PFSK-1 (cell line): ENCODE measurements around the gene RASAL2.

Experiments used
- FOXP2 ChIP-seq: optimal IDR thresholded peaks from 2 replicates; pipeline ENCODE3; 2011; ENCODE audit warnings: borderline replicate concordance, control low read depth, inconsistent platforms; ENCODE audit not compliant: insufficient read depth; ENCODE audit errors: extremely low read length, extremely low read depth
- POLR2AphosphoS5 ChIP-seq: IDR thresholded peaks from 2 replicates; pipeline ENCODE4 v1.6.1; 2012; ENCODE audit warnings: low read depth, mild to moderate bottlenecking, control low read depth, low read length, moderate library complexity
- SIN3A ChIP-seq: IDR thresholded peaks from 2 replicates; pipeline ENCODE4 v1.6.1; 2012; ENCODE audit warnings: mild to moderate bottlenecking, low read length, moderate library complexity, borderline replicate concordance; ENCODE audit not compliant: insufficient read depth
- TAF1 ChIP-seq: IDR thresholded peaks from 2 replicates; pipeline ENCODE4 v1.6.1; 2012; ENCODE audit warnings: low read length, control low read depth, borderline replicate concordance; ENCODE audit not compliant: insufficient read depth
- TF ChIP-seq, protein P1 (sequence below), 2 experiments: IDR thresholded peaks; 2 replicates each; pipeline versions ENCODE4 v1.6.1 to v1.8.0; 2011 to 2012; ENCODE audit warnings: low read depth in 2 of 2, low read length in 2 of 2, control low read depth in 1 of 2, inconsistent platforms in 1 of 2, mild to moderate bottlenecking in 1 of 2, moderate library complexity in 1 of 2; ENCODE audit not compliant: insufficient read depth in 1 of 2

The RASAL2 gene

DNA sequence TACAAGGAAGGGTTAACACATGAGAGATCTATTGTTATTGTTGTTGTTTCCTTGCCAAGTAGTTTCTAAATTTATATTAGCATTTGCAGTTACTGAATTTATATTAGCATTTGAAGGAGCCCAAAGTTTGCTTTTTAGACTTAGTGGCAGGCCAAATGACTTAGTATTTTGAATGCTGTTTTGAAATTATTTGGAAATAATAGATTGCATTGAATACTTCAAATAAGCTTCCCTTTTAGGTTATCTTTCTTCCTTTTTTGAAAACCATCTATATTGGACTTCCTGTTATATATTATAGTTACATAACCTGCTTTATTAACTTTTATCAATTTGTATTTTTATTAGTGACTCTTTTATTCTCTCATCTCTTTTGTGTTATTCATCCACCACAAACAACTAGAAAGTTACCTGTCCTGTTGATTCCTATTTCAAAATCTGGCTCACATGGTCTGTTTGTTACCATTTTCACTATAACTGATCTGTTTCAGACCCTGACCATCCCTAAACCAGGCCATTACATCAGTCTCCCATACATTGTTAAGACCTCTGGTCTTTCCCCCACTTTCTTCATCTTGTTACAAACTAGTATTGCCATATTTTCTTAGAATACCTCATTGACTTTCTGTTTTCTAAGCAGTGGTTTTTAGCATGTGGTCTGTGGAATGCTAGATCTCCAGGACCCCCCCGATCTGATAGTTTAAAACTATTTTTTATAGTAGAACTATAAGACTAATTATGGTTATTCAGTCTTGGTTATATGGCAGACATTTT lies 185.2 kb downstream of the RASAL2 start:
- no peak for TF ChIP-seq TAF1
- TF ChIP-seq, protein P1, sequence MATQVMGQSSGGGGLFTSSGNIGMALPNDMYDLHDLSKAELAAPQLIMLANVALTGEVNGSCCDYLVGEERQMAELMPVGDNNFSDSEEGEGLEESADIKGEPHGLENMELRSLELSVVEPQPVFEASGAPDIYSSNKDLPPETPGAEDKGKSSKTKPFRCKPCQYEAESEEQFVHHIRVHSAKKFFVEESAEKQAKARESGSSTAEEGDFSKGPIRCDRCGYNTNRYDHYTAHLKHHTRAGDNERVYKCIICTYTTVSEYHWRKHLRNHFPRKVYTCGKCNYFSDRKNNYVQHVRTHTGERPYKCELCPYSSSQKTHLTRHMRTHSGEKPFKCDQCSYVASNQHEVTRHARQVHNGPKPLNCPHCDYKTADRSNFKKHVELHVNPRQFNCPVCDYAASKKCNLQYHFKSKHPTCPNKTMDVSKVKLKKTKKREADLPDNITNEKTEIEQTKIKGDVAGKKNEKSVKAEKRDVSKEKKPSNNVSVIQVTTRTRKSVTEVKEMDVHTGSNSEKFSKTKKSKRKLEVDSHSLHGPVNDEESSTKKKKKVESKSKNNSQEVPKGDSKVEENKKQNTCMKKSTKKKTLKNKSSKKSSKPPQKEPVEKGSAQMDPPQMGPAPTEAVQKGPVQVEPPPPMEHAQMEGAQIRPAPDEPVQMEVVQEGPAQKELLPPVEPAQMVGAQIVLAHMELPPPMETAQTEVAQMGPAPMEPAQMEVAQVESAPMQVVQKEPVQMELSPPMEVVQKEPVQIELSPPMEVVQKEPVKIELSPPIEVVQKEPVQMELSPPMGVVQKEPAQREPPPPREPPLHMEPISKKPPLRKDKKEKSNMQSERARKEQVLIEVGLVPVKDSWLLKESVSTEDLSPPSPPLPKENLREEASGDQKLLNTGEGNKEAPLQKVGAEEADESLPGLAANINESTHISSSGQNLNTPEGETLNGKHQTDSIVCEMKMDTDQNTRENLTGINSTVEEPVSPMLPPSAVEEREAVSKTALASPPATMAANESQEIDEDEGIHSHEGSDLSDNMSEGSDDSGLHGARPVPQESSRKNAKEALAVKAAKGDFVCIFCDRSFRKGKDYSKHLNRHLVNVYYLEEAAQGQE (IDR thresholded peaks at IDR 0.05; ENCODE audit: insufficient read depth in 1 of 2, low read depth in 2 of 2, low read length in 2 of 2), result no peak
- no peak for TF ChIP-seq FOXP2
- no peak for TF ChIP-seq POLR2AphosphoS5
- TF ChIP-seq SIN3A, result no peak

DNA sequence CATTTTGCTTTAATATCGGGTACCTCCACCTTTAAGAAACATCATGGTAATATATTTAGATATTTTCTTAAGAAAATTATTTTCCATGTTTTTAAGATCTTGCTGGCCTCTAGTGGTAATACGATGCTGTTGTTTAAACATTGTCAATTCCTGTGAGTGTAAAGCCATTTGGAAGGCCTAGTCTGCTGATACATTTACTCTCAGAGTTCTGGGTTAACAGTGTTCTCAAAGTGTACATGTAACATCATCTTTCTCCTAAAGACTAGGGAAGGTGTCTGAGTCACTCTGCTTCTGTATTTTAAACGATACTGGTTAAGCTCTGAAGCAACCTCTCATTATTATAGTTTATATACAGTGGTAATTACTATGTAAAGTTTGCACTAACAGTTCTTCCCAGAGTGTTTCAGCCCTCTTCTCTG lies 189.1 kb downstream of the RASAL2 start:
- TF ChIP-seq SIN3A (no peak), POLR2AphosphoS5 (no peak), FOXP2 (no peak), TAF1 (no peak)
- TF ChIP-seq, protein P1 (IDR thresholded peaks at IDR 0.05; ENCODE audit: insufficient read depth in 1 of 2, low read depth in 2 of 2, low read length in 2 of 2), result no peak

DNA sequence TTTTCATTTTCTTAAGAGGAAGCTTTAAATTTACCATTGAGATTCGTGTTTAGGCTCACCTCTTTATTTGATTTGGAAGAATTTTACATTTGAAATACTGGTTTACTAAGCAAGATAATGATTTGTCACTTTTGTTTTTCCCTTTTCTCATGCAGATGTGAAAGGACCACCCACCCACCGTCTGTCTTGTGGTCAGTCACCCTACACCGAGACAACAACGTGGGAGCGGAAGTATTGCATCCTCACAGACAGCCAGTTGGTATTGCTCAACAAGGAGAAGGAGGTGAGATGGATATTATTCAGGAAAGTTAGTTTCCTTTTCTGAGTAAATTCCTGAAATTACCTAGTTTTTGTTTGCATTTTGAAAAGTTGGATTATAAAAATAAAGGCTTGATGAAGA lies 189.5 kb downstream of the RASAL2 start:
- TF ChIP-seq TAF1 (no peak), FOXP2 (no peak), POLR2AphosphoS5 (no peak), SIN3A (no peak)
- TF ChIP-seq, protein P1 (IDR thresholded peaks at IDR 0.05; ENCODE audit: insufficient read depth in 1 of 2, low read depth in 2 of 2, low read length in 2 of 2), result no peak

DNA sequence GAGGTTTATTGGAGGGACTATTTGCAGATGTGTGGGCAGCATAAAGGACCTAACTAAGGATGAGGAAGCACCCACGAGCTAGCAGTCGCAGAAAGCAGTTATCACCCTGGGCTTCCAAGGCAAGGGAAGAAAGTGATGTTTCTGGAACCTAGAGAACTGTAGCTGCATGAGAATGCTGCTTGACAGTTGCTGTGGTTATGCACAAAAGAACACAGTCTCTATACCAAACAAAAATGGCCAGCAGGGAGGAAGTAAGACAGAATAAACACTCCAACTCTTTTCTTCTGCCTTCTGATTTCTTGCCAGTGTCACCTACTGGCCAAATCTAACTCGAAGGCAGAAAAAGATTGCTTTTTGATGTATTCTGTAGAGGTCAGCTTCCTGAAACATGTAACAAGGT lies 190.2 kb downstream of the RASAL2 start:
- TF ChIP-seq FOXP2 (no peak), SIN3A (no peak), TAF1 (no peak), POLR2AphosphoS5 (no peak)
- TF ChIP-seq, protein P1 (IDR thresholded peaks at IDR 0.05; ENCODE audit: insufficient read depth in 1 of 2, low read depth in 2 of 2, low read length in 2 of 2), result no peak
